ENCODE measurements around the gene OR5M3. TPM values are rescaled to one million over a fixed set of nuclear protein-coding genes. Genes with fewer than 3 reads are reported as not detected.

Gene OR5M3
- total and polyA plus RNA-seq, 2 of the 13 experiments (the other 11 are each of a cell fraction or from before 2014, with no cell fraction given): not detected

DNA sequence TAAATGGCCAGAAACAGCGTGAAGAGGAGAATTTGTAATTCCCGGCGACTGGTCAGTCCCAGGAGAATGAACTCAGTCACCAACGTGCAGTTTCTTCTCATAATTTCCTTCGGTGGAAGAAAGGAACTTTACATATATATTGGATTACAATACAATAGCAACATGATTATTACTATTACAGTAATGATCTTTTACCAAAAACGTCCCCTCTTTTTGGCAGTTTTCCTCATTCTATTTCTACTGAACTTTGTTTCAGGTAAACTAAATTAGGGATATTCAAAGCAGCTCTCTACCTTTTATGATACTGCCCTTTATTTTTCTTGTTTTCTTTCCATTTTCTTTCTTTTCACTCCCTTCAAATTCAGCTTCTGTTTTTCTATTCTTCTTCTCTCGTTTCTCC lies 18.1 kb upstream of the OR5M3 start, which contains the start of gene OR5M8:
Gene OR5M8, minus strand, starts transcription at position 101 of the 400 bp plus-strand sequence. Its CDS starts 0 bp downstream, at position 101.
- TF ChIP-seq RFX5 (IDR thresholded peaks at IDR 0.05; ENCODE audit: low read depth, low read length) (no peak), FOXJ3 (CRISPR knock-in tag; IDR thresholded peaks at IDR 0.05; ENCODE audit: borderline replicate concordance) (no peak), ZNF660 (CRISPR knock-in tag; IDR thresholded peaks at IDR 0.05; ENCODE audit: borderline replicate concordance, low read depth) (no peak)
- no peak within 1 kb of the TSS for H3K4me2 ChIP-seq (ENCODE audit: low read depth, low read length)
- POLR2A ChIA-PET: no interaction called here
- H4K20me1 ChIP-seq (ENCODE audit: insufficient read depth, low read length): no peaks in the 10 kb centered on the region
- 23% methylated on average over 7 of the region's 7 CpGs for WGBS (ENCODE audit: low lambda C conversion rate)
- intact Hi-C loops (cut with micrococcal nuclease; ENCODE audit: unreplicated experiment): no loop called here
- no peak within 1 kb of the TSS for H2AFZ ChIP-seq (ENCODE audit: low read length)
- no peaks in the 10 kb centered on the region for H3K79me2 ChIP-seq (ENCODE audit: insufficient read depth, low read length)
- FAIRE-seq: no peak
- CTCF ChIA-PET (ENCODE audit: low intra/inter-chr PET ratio, low total read pairs): no interaction called here
- DNase-seq (ENCODE audit: low spot score): no peak
- no peak within 1 kb of the TSS for H3K4me3 ChIP-seq (replicated peaks in 1 of 3; ENCODE audit: insufficient read depth in 1 of 3, low read depth in 2 of 3, low read length in 3 of 3)
- no peak for ATAC-seq
- in situ Hi-C loops (cut with HindIII; ENCODE audit: extremely low pct_ligation_motif_present, low pct_unique_long_range_greater_than_20kb): no loop called here
- no TSS peak for BruUV-seq (replicated peaks)
- no peaks in the 10 kb centered on the region for H3K36me3 ChIP-seq (replicated peaks in 1 of 2; ENCODE audit: control insufficient read depth in 1 of 2, insufficient read depth in 2 of 2, low read length in 2 of 2)
- H3K9me3 ChIP-seq (ENCODE audit: low read length): peaks cover 5% of the 10 kb centered on the region; the same call in 1 of the 2 replicates
- no peaks in the 10 kb centered on the region for H3K4me1 ChIP-seq (ENCODE audit: insufficient read depth, low read length)
- no peak within 1 kb of the TSS for H3K9ac ChIP-seq (ENCODE audit: insufficient read depth, low read depth, low read length)
- no peaks in the 10 kb centered on the region for H3K27me3 ChIP-seq (ENCODE audit: control insufficient read depth in 1 of 2, insufficient read depth in 2 of 2, low read length in 2 of 2)
- H3K27ac ChIP-seq (ENCODE audit: extremely low read length, insufficient read depth, low read length): no peak within 1 kb of the TSS

- Histone ChIP-seq H3K9me3 (ENCODE audit: low read length) (peaks cover 9% of the 10 kb centered on the region; the same call in 1 of the 2 replicates), H3K4me1 (ENCODE audit: insufficient read depth, low read length) (no peaks in the 10 kb centered on the region), H3K27ac (ENCODE audit: extremely low read length, insufficient read depth, low read length) (no peak overlapping the region), H4K20me1 (ENCODE audit: insufficient read depth, low read length) (no peaks in the 10 kb centered on the region), H3K79me2 (ENCODE audit: insufficient read depth, low read length) (no peaks in the 10 kb centered on the region), H3K4me2 (ENCODE audit: low read depth, low read length) (no peak overlapping the region), H3K36me3 (replicated peaks in 1 of 2; ENCODE audit: control insufficient read depth in 1 of 2, insufficient read depth in 2 of 2, low read length in 2 of 2) (no peaks in the 10 kb centered on the region), H3K4me3 (replicated peaks in 1 of 3; ENCODE audit: insufficient read depth in 1 of 3, low read depth in 2 of 3, low read length in 3 of 3) (no peak overlapping the region), H3K9ac (ENCODE audit: insufficient read depth, low read depth, low read length) (no peak overlapping the region), H3K27me3 (ENCODE audit: control insufficient read depth in 1 of 2, insufficient read depth in 2 of 2, low read length in 2 of 2) (no peaks in the 10 kb centered on the region), H2AFZ (ENCODE audit: low read length) (no peak overlapping the region)
- intact Hi-C loops (cut with micrococcal nuclease; ENCODE audit: unreplicated experiment) (no loop called here), in situ Hi-C loops (cut with HindIII; ENCODE audit: extremely low pct_ligation_motif_present, low pct_unique_long_range_greater_than_20kb) (no loop called here)
- no TSS peak for BruUV-seq (replicated peaks)
- ChIA-PET POLR2A (no interaction called here), CTCF (ENCODE audit: low intra/inter-chr PET ratio, low total read pairs) (no interaction called here)
- DNase-seq (ENCODE audit: low spot score): no peak
- FAIRE-seq: no peak
- no peak for ATAC-seq
- WGBS (ENCODE audit: low lambda C conversion rate): 12% methylated on average over 3 of the region's 3 CpGs
- TF ChIP-seq NFE2L2 (IDR thresholded peaks at IDR 0.05; ENCODE audit: low read length): no peak
- TF ChIP-seq CC2D1A (CRISPR knock-in tag; IDR thresholded peaks at IDR 0.05): no peak
- no peak for TF ChIP-seq SUZ12 (IDR thresholded peaks at IDR 0.05; ENCODE audit: low read depth, low read length)
- no peak for TF ChIP-seq ZNF354B (CRISPR knock-in tag; IDR thresholded peaks at IDR 0.05)
- TF ChIP-seq TBX2 (CRISPR knock-in tag; IDR thresholded peaks at IDR 0.05; ENCODE audit: borderline replicate concordance): no peak
- no peak for TF ChIP-seq ISL2 (CRISPR knock-in tag; IDR thresholded peaks at IDR 0.05)
- no peak for TF ChIP-seq HMGXB3 (CRISPR knock-in tag; IDR thresholded peaks at IDR 0.05; ENCODE audit: borderline replicate concordance)
- TF ChIP-seq HOXA3 (CRISPR knock-in tag; IDR thresholded peaks at IDR 0.05): no peak
- no peak for TF ChIP-seq SIN3A (IDR thresholded peaks at IDR 0.05; ENCODE audit: borderline replicate concordance, low read depth, low read length)
- no peak for TF ChIP-seq MBD4 (IDR thresholded peaks at IDR 0.05; ENCODE audit: borderline replicate concordance, low read length)
These were observed 13.6 kb upstream of the OR5M3 start for GRCh38 chr11:56486801-56487200.

Measured in HepG2 (cell line).